GM18858 (cell line): Measurements from ENCODE around the gene TCP10L.

Experiments
- ATAC-seq: cut with Tn5 transposase; IDR thresholded peaks from one replicate; pipeline ENCODE4 v1.9.1; 2021; ENCODE audit not compliant: unreplicated experiment

The TCP10L gene

GRCh38 chr21:32523988-32524719, 61.2 kb downstream of the TCP10L start:
- ATAC-seq = no peak
